GM23248 (cell line): ENCODE measurements around the gene COX7B. TPM values are rescaled to one million over a fixed set of nuclear protein-coding genes. Genes with fewer than 3 reads are reported as not detected.
A peak's percentile ranks its signal among the peaks of the same experiment; 100 is the strongest.

Experiments used
- DNase-seq: peaks from one replicate; pipeline ENCODE4 v3.0.0-alpha.2; 2015
- H2AFZ ChIP-seq: fragments of 200-600 bp; sonication (generic); 2 replicates; pipeline ENCODE4 v1.6.1; 2016; ENCODE audit warnings: antibody characterized with exemption
- H3F3A ChIP-seq: fragments of 200-600 bp; sonication (generic); 2 replicates; pipeline ENCODE4 v1.6.1; 2016; ENCODE audit warnings: mild to moderate bottlenecking, antibody characterized with exemption, mixed run types; ENCODE audit not compliant: insufficient read depth
- H3K27ac ChIP-seq: fragments of 200-600 bp; sonication (generic); 2 replicates; pipeline ENCODE4 v1.5.1; 2016; ENCODE audit warnings: mild to moderate bottlenecking
- H3K27me3 ChIP-seq: fragments of 200-600 bp; sonication (generic); replicated peaks from 2 replicates; pipeline ENCODE4 v1.6.1; 2016; ENCODE audit warnings: mild to moderate bottlenecking; ENCODE audit not compliant: insufficient read depth
- H3K36me3 ChIP-seq: fragments of 200-600 bp; sonication (generic); 2 replicates; pipeline ENCODE4 v1.6.1; 2016; ENCODE audit warnings: low read depth, mild to moderate bottlenecking
- H3K4me1 ChIP-seq: fragments of 200-600 bp; sonication (generic); 2 replicates; pipeline ENCODE4 v1.6.1; 2016; ENCODE audit warnings: mild to moderate bottlenecking; ENCODE audit not compliant: insufficient read depth
- H3K4me2 ChIP-seq: fragments of 200-600 bp; sonication (generic); one replicate; pipeline ENCODE4 v1.6.1; 2016; ENCODE audit warnings: mild to moderate bottlenecking; ENCODE audit not compliant: unreplicated experiment
- H3K4me3 ChIP-seq: fragments of 200-600 bp; sonication (generic); 2 replicates; pipeline ENCODE4 v1.5.1; 2016; ENCODE audit warnings: mild to moderate bottlenecking
- H3K79me2 ChIP-seq: fragments of 200-600 bp; sonication (generic); 2 replicates; pipeline ENCODE4 v1.6.1; 2016; ENCODE audit warnings: mild to moderate bottlenecking; ENCODE audit not compliant: insufficient read depth
- H3K9ac ChIP-seq: fragments of 200-600 bp; sonication (generic); 2 replicates; pipeline ENCODE4 v1.6.1; 2016; ENCODE audit warnings: mild to moderate bottlenecking
- H3K9me2 ChIP-seq: fragments of 200-600 bp; sonication (generic); 2 replicates; pipeline ENCODE4 v1.6.1; 2016; ENCODE audit warnings: mixed run types, mild to moderate bottlenecking, moderate library complexity; ENCODE audit not compliant: insufficient read depth
- H3K9me3 ChIP-seq: fragments of 200-600 bp; sonication (generic); one replicate; pipeline ENCODE4 v1.6.1; 2017; ENCODE audit warnings: low read depth
- H4K20me1 ChIP-seq: fragments of 200-600 bp; sonication (generic); 2 replicates; pipeline ENCODE4 v1.6.0; 2016; ENCODE audit not compliant: insufficient read depth
- EZH2 ChIP-seq: fragments of 200-600 bp; sonication (generic); IDR thresholded peaks from 2 replicates; pipeline ENCODE4 v1.6.1; 2018; ENCODE audit warnings: antibody characterized with exemption, mild to moderate bottlenecking; ENCODE audit not compliant: insufficient read depth, poor library complexity, severe bottlenecking
- EZH2phosphoT487 ChIP-seq: fragments of 200-600 bp; sonication (generic); IDR thresholded peaks from 2 replicates; pipeline ENCODE4 v1.6.1; 2018; ENCODE audit warnings: antibody characterized with exemption, moderate library complexity, mild to moderate bottlenecking, low read depth; ENCODE audit not compliant: insufficient read depth
- WGBS, 2 experiments: methylation state at CpG; one replicate each; pipeline ENCODE4 v1.1.6; 2015 to 2017; ENCODE audit warnings: low lambda C conversion rate in 2 of 2, low coverage in 1 of 2; ENCODE audit errors: missing lambda C conversion rate in 2 of 2; 5-methylcytosine and 5-hydroxymethylcytosine counted together
- in situ Hi-C: fragments of 300-500 bp; cut with MboI; formaldehyde crosslinking; loops from 2 replicates; pipeline ENCODE4 v1.15.0; 2020
- polyA plus RNA-seq: library from polyadenylated mRNA; unstranded; fragments of >200 nt; fragmentation: Nextera tagmentation; extraction: Ambion mirVana; gene quantifications from 2 replicates; pipeline ENCODE4 v1.2.1, GENCODE V29; 2016
- small RNA-seq: library from RNA; depleted of rRNA; stranded (forward); fragments of <200 nt; gene quantifications from one replicate; pipeline ENCODE3, GENCODE V24; 2014; ENCODE audit warnings: low read depth, low replicate concordance
- total RNA-seq: library from RNA; depleted of rRNA; stranded (reverse); fragments of >200 nt; shearing (Covaris generic); gene quantifications from 2 replicates; pipeline ENCODE4 v1.2.3, GENCODE V29; 2014; rRNA removed

COX7B gene
- total and polyA plus RNA-seq, 2 experiments from 2014 or later, result 168 to 335 TPM

GRCh38 chrX:77946571-77946970 lies 47.3 kb downstream of the COX7B start:
- WGBS, 2 experiments, result 97 to 98% methylated on average over 2 of the region's 2 CpGs
- no peak for DNase-seq

GRCh38 chrX:77949840-77950239 lies 50.6 kb downstream of the COX7B start:
- TF ChIP-seq EZH2, result no peak
- TF ChIP-seq EZH2phosphoT487, result no peak
- Histone ChIP-seq H3K9me2 (no peaks in the 10 kb centered on the region), H3K4me1 (no peaks in the 10 kb centered on the region), H3K4me3 (no peak overlapping the region), H3K27me3 (no peaks in the 10 kb centered on the region), H3K4me2 (no peak overlapping the region), H3K36me3 (no peaks in the 10 kb centered on the region), H3K9me3 (no peaks in the 10 kb centered on the region), H2AFZ (no peak overlapping the region), H4K20me1 (peaks cover 4% of the 10 kb centered on the region; the same call in 1 of the 2 replicates), H3K27ac (no peak overlapping the region), H3K79me2 (no peaks in the 10 kb centered on the region), H3K9ac (no peak overlapping the region), H3F3A (no peaks in the 10 kb centered on the region)
- 32 to 41% methylated on average over 2 of the region's 2 CpGs for WGBS, 2 experiments
- no peak for DNase-seq
- in situ Hi-C loops, result no loop called here

More at GRCh38 chrX:77946571-77946970, 47.3 kb downstream of the COX7B start:
- H3K27ac ChIP-seq, result no peak overlapping the region
- no peaks in the 10 kb centered on the region for H4K20me1 ChIP-seq
- no peak overlapping the region for H3K9ac ChIP-seq
- no peak overlapping the region for H3K4me3 ChIP-seq
- H3K36me3 ChIP-seq, result no peaks in the 10 kb centered on the region
- H3K4me2 ChIP-seq, result no peak overlapping the region
- H2AFZ ChIP-seq, result no peak overlapping the region
- H3K27me3 ChIP-seq, result no peaks in the 10 kb centered on the region
- TF ChIP-seq EZH2phosphoT487, result no peak
- TF ChIP-seq EZH2, result no peak
- H3K79me2 ChIP-seq, result no peaks in the 10 kb centered on the region
- H3K9me2 ChIP-seq, result no peaks in the 10 kb centered on the region
- H3K9me3 ChIP-seq, result no peaks in the 10 kb centered on the region
- H3F3A ChIP-seq, result no peaks in the 10 kb centered on the region
- H3K4me1 ChIP-seq, result no peaks in the 10 kb centered on the region
- in situ Hi-C loops, result no loop called here

- H3K36me3 ChIP-seq, result no peaks in the 10 kb centered on the region
- no peak overlapping the region for H3K27ac ChIP-seq
- H3K27me3 ChIP-seq, result no peaks in the 10 kb centered on the region
- no peaks in the 10 kb centered on the region for H3K9me3 ChIP-seq
- no peak overlapping the region for H3K4me3 ChIP-seq
- WGBS, 2 experiments, result 20 to 43% methylated on average over 1 of the region's 1 CpG
- no peaks in the 10 kb centered on the region for H3K79me2 ChIP-seq
- H2AFZ ChIP-seq, result no peak overlapping the region
- in situ Hi-C loops, result no loop called here
- TF ChIP-seq EZH2, result no peak
- TF ChIP-seq EZH2phosphoT487, result no peak
- no peak overlapping the region for H3K4me2 ChIP-seq
- no peaks in the 10 kb centered on the region for H3K4me1 ChIP-seq
- DNase-seq, result peak; percentile 2
- H3K9ac ChIP-seq, result no peak overlapping the region
- H3F3A ChIP-seq, result no peaks in the 10 kb centered on the region
- no peaks in the 10 kb centered on the region for H3K9me2 ChIP-seq
- peaks cover 4% of the 10 kb centered on the region; the same call in 1 of the 2 replicates for H4K20me1 ChIP-seq
Observed at GRCh38 chrX:77952173-77952572, 52.9 kb downstream of the COX7B start.

- no peak for DNase-seq
- no peaks in the 10 kb centered on the region for H3K9me2 ChIP-seq
- WGBS, 2 experiments, result 14 to 17% methylated on average over 1 of the region's 1 CpG
- no peaks in the 10 kb centered on the region for H3F3A ChIP-seq
- no peak overlapping the region for H3K27ac ChIP-seq
- H3K4me3 ChIP-seq, result no peak overlapping the region
- no peaks in the 10 kb centered on the region for H3K79me2 ChIP-seq
- H3K4me1 ChIP-seq, result no peaks in the 10 kb centered on the region
- H3K9ac ChIP-seq, result no peak overlapping the region
- in situ Hi-C loops, result no loop called here
- H3K27me3 ChIP-seq, result no peaks in the 10 kb centered on the region
- H4K20me1 ChIP-seq, result peaks cover 4% of the 10 kb centered on the region; the same call in 1 of the 2 replicates
- H3K36me3 ChIP-seq, result no peaks in the 10 kb centered on the region
- H2AFZ ChIP-seq, result no peak overlapping the region
- TF ChIP-seq EZH2, result no peak
- H3K9me3 ChIP-seq, result no peaks in the 10 kb centered on the region
- no peak overlapping the region for H3K4me2 ChIP-seq
Observed at GRCh38 chrX:77953302-77953701, 54.0 kb downstream of the COX7B start.

GRCh38 chrX:77953708-77954107 lies 54.4 kb downstream of the COX7B start:
- H3F3A ChIP-seq, result no peaks in the 10 kb centered on the region
- no peaks in the 10 kb centered on the region for H3K4me1 ChIP-seq
- TF ChIP-seq EZH2phosphoT487 (no peak), EZH2 (no peak)
- no peaks in the 10 kb centered on the region for H3K79me2 ChIP-seq
- H3K4me3 ChIP-seq, result no peak overlapping the region
- H3K4me2 ChIP-seq, result no peak overlapping the region
- WGBS, 2 experiments, result 34 to 58% methylated on average over 1 of the region's 1 CpG
- H2AFZ ChIP-seq, result no peak overlapping the region
- peaks cover 4% of the 10 kb centered on the region; the same call in 1 of the 2 replicates for H4K20me1 ChIP-seq
- H3K9me2 ChIP-seq, result no peaks in the 10 kb centered on the region
- H3K9me3 ChIP-seq, result no peaks in the 10 kb centered on the region
- H3K27ac ChIP-seq, result no peak overlapping the region
- in situ Hi-C loops, result no loop called here
- peak; percentile 32 for DNase-seq
- H3K9ac ChIP-seq, result no peak overlapping the region
- H3K27me3 ChIP-seq, result no peaks in the 10 kb centered on the region
- no peaks in the 10 kb centered on the region for H3K36me3 ChIP-seq

Small RNAs within 50 kb of the gene (small RNA-seq; reads per million reads assigned to genes)
- gene RN7SL460P, result not detected

Other genes with a start within 250 kb of the COX7B start
- gene ATRX, start 113.3 kb upstream of the COX7B start, total RNA-seq, result 35.2 and 74.6 TPM in 2 replicates
- gene ATRX, start 113.3 kb upstream of the COX7B start, polyA plus RNA-seq, result 46.1 and 52.7 TPM in 2 replicates
- 51.1 and 58.9 TPM in 2 replicates for gene MAGT1, start 4.0 kb upstream of the COX7B start, total RNA-seq
- gene MAGT1, start 4.0 kb upstream of the COX7B start, polyA plus RNA-seq, result 50.4 and 50.5 TPM in 2 replicates
- gene ATP7A, start 11.2 kb downstream of the COX7B start, total RNA-seq, result 6.6 and 8.7 TPM in 2 replicates
- 3.7 and 4.1 TPM in 2 replicates for gene ATP7A, start 11.2 kb downstream of the COX7B start, polyA plus RNA-seq
- gene PGAM4, start 70.2 kb downstream of the COX7B start, total RNA-seq, result not detected in 2 replicates
- gene PGAM4, start 70.2 kb downstream of the COX7B start, polyA plus RNA-seq, result not detected in 2 replicates
- gene PGK1, start 204.8 kb downstream of the COX7B start, total RNA-seq, result 644 and 818 TPM in 2 replicates
- gene PGK1, start 204.8 kb downstream of the COX7B start, polyA plus RNA-seq, result 749 and 768 TPM in 2 replicates
- 9.2 and 12.4 TPM in 2 replicates for gene TAF9B, start 240.2 kb downstream of the COX7B start, total RNA-seq
- 11.3 and 12.2 TPM in 2 replicates for gene TAF9B, start 240.2 kb downstream of the COX7B start, polyA plus RNA-seq